Panc1 (cell line): ENCODE data around the gene VAV3.

Experiments
- POLR2AphosphoS5 ChIP-seq: IDR thresholded peaks from 2 replicates; pipeline ENCODE4 v1.6.1; 2012; ENCODE audit warnings: mild to moderate bottlenecking, low read depth, low read length, moderate library complexity
- REST ChIP-seq, 2 experiments: IDR thresholded peaks; 2 replicates each; pipeline ENCODE4 v1.6.1; 2011 to 2012; ENCODE audit warnings: low read depth in 2 of 2, control low read depth in 1 of 2, low read length in 1 of 2, mild to moderate bottlenecking in 1 of 2, moderate library complexity in 1 of 2; ENCODE audit not compliant: insufficient read depth in 1 of 2
- TCF7L2 ChIP-seq: IDR thresholded peaks from 2 replicates; pipeline ENCODE4 v1.6.1; 2011; ENCODE audit warnings: mild to moderate bottlenecking, low read depth, low read length, inconsistent platforms
- TF ChIP-seq, protein P1 (sequence below): fragments of 450-650 bp; IDR thresholded peaks from 2 replicates; pipeline ENCODE4 v1.5.1; 2017; ENCODE audit warnings: mild to moderate bottlenecking

GRCh38 chr1:107695341-107695740, 269.6 kb downstream of the VAV3 start:
- TF ChIP-seq POLR2AphosphoS5 = no peak
- TF ChIP-seq, protein P1, sequence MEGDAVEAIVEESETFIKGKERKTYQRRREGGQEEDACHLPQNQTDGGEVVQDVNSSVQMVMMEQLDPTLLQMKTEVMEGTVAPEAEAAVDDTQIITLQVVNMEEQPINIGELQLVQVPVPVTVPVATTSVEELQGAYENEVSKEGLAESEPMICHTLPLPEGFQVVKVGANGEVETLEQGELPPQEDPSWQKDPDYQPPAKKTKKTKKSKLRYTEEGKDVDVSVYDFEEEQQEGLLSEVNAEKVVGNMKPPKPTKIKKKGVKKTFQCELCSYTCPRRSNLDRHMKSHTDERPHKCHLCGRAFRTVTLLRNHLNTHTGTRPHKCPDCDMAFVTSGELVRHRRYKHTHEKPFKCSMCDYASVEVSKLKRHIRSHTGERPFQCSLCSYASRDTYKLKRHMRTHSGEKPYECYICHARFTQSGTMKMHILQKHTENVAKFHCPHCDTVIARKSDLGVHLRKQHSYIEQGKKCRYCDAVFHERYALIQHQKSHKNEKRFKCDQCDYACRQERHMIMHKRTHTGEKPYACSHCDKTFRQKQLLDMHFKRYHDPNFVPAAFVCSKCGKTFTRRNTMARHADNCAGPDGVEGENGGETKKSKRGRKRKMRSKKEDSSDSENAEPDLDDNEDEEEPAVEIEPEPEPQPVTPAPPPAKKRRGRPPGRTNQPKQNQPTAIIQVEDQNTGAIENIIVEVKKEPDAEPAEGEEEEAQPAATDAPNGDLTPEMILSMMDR = no peak
- no peak for TF ChIP-seq TCF7L2
- TF ChIP-seq REST (IDR thresholded peaks at IDR 0.05; ENCODE audit: insufficient read depth in 1 of 2, low read depth in 2 of 2, low read length in 1 of 2) = no peak
